Duodenal mucosa (tissue), 2 donors: ENCODE measurements around the gene FURIN.
"Not testable (repeated sequence)": the region's sequence is repeated elsewhere in the genome, so short reads cannot be mapped to it uniquely, and the experiment has no call there.

Source experiments
- H3K27ac ChIP-seq: one replicate; pipeline ENCODE4 v1.7.0; 2013; ENCODE audit warnings: low read depth, low read length
- H3K27me3 ChIP-seq, 2 donors: one replicate each; pipeline ENCODE4 v1.7.0; 2013; ENCODE audit warnings: low read length in 2 of 2, control low read depth in 1 of 2; ENCODE audit not compliant: insufficient read depth in 2 of 2, control insufficient read depth in 1 of 2
- H3K36me3 ChIP-seq, 2 donors: one replicate each; pipeline ENCODE4 v1.7.0; 2013; ENCODE audit warnings: low read length in 2 of 2, control low read depth in 1 of 2; ENCODE audit not compliant: insufficient read depth in 2 of 2, control insufficient read depth in 1 of 2
- H3K4me1 ChIP-seq, 2 donors: one replicate each; pipeline ENCODE4 v1.7.0; 2013; ENCODE audit warnings: low read length in 2 of 2, control low read depth in 1 of 2; ENCODE audit not compliant: insufficient read depth in 2 of 2, control insufficient read depth in 1 of 2
- H3K4me3 ChIP-seq, 2 donors: one replicate each; pipeline ENCODE4 v1.7.0; 2013; ENCODE audit warnings: low read length in 2 of 2, low read depth in 1 of 2
- H3K9ac ChIP-seq, 2 donors: one replicate each; pipeline ENCODE4 v1.7.0; 2013; ENCODE audit warnings: low read length in 2 of 2, low read depth in 1 of 2
- H3K9me3 ChIP-seq, 2 donors: one replicate each; pipeline ENCODE4 v1.7.0; 2013; ENCODE audit warnings: low read length in 2 of 2, control low read depth in 1 of 2; ENCODE audit not compliant: control insufficient read depth in 1 of 2

FURIN gene

GRCh38 chr15:90909449-90909848, 41.1 kb downstream of the FURIN start:
- not testable (repeated sequence) for H3K27me3 ChIP-seq, H3K9ac ChIP-seq, H3K27ac ChIP-seq, H3K4me3 ChIP-seq, H3K4me1 ChIP-seq, H3K9me3 ChIP-seq
- peaks cover 69 to 90% of the 10 kb centered on the region in 2 donors for H3K36me3 ChIP-seq

GRCh38 chr15:90909976-90910375, 41.6 kb downstream of the FURIN start:
- Histone ChIP-seq H3K27ac (no peak overlapping the region), H3K27me3 (no peaks in the 10 kb centered on the region), H3K9me3 (no peaks in the 10 kb centered on the region), H3K9ac (no peak overlapping the region), H3K36me3 (peaks cover 73 to 92% of the 10 kb centered on the region in 2 donors), H3K4me1 (peaks cover 0 to 5% of the 10 kb centered on the region in 2 donors), H3K4me3 (no peak overlapping the region)

GRCh38 chr15:90910441-90911301, 42.3 kb downstream of the FURIN start:
- Histone ChIP-seq H3K27me3 (no peaks in the 10 kb centered on the region), H3K4me3 (no peak overlapping the region), H3K9me3 (no peaks in the 10 kb centered on the region), H3K27ac (no peak overlapping the region), H3K36me3 (peaks cover 75 to 92% of the 10 kb centered on the region in 2 donors), H3K9ac (no peak overlapping the region), H3K4me1 (peaks cover 0 to 10% of the 10 kb centered on the region in 2 donors)

- Histone ChIP-seq H3K9me3 (no peaks in the 10 kb centered on the region), H3K4me3 (no peak overlapping the region), H3K27me3 (no peaks in the 10 kb centered on the region), H3K9ac (no peak overlapping the region), H3K27ac (no peak overlapping the region), H3K36me3 (peaks cover 73 to 91% of the 10 kb centered on the region in 2 donors), H3K4me1 (peaks cover 0 to 11% of the 10 kb centered on the region in 2 donors)
These were observed 42.9 kb downstream of the FURIN start for GRCh38 chr15:90911302-90911623.

- no peaks in the 10 kb centered on the region for H3K27me3 ChIP-seq
- peaks cover 0 to 11% of the 10 kb centered on the region in 2 donors for H3K4me1 ChIP-seq
- H3K4me3 ChIP-seq: no peak overlapping the region
- H3K27ac ChIP-seq: no peak overlapping the region
- H3K9ac ChIP-seq: no peak overlapping the region
- peaks cover 64 to 91% of the 10 kb centered on the region in 2 donors for H3K36me3 ChIP-seq
- H3K9me3 ChIP-seq: no peaks in the 10 kb centered on the region
These were observed 43.8 kb downstream of the FURIN start for GRCh38 chr15:90911906-90912769.

GRCh38 chr15:90912770-90913075, 44.3 kb downstream of the FURIN start:
- Histone ChIP-seq H3K9me3 (no peaks in the 10 kb centered on the region), H3K9ac (no peak overlapping the region), H3K36me3 (peaks cover 67 to 92% of the 10 kb centered on the region in 2 donors), H3K4me3 (no peak overlapping the region), H3K4me1 (peaks cover 0 to 11% of the 10 kb centered on the region in 2 donors), H3K27me3 (no peaks in the 10 kb centered on the region), H3K27ac (no peak overlapping the region)

GRCh38 chr15:90913398-90913944, 45.1 kb downstream of the FURIN start:
- no peak overlapping the region for H3K9ac ChIP-seq
- no peak overlapping the region for H3K27ac ChIP-seq
- H3K27me3 ChIP-seq: no peaks in the 10 kb centered on the region
- H3K4me1 ChIP-seq: peaks cover 0 to 11% of the 10 kb centered on the region in 2 donors
- H3K4me3 ChIP-seq: no peak overlapping the region
- H3K36me3 ChIP-seq: peaks cover 67 to 93% of the 10 kb centered on the region in 2 donors
- H3K9me3 ChIP-seq: no peaks in the 10 kb centered on the region

GRCh38 chr15:90914305-90915080, 46.1 kb downstream of the FURIN start:
- no peak overlapping the region for H3K4me3 ChIP-seq
- H3K36me3 ChIP-seq: peaks cover 73 to 95% of the 10 kb centered on the region in 2 donors
- H3K9ac ChIP-seq: no peak overlapping the region
- H3K27me3 ChIP-seq: no peaks in the 10 kb centered on the region
- peaks cover 0 to 11% of the 10 kb centered on the region in 2 donors for H3K4me1 ChIP-seq
- no peaks in the 10 kb centered on the region for H3K9me3 ChIP-seq
- H3K27ac ChIP-seq: no peak overlapping the region

GRCh38 chr15:90915216-90915807, 46.9 kb downstream of the FURIN start:
- Histone ChIP-seq H3K36me3 (peaks cover 74 to 96% of the 10 kb centered on the region in 2 donors), H3K27ac (no peak overlapping the region)

More at GRCh38 chr15:90915216-90915807, 46.9 kb downstream of the FURIN start:
- Histone ChIP-seq H3K4me1 (peaks cover 0 to 11% of the 10 kb centered on the region in 2 donors), H3K4me3 (no peak overlapping the region), H3K9ac (no peak overlapping the region), H3K27me3 (no peaks in the 10 kb centered on the region), H3K9me3 (no peaks in the 10 kb centered on the region)
